ENCODE results near the gene TMEM175.

DNA sequence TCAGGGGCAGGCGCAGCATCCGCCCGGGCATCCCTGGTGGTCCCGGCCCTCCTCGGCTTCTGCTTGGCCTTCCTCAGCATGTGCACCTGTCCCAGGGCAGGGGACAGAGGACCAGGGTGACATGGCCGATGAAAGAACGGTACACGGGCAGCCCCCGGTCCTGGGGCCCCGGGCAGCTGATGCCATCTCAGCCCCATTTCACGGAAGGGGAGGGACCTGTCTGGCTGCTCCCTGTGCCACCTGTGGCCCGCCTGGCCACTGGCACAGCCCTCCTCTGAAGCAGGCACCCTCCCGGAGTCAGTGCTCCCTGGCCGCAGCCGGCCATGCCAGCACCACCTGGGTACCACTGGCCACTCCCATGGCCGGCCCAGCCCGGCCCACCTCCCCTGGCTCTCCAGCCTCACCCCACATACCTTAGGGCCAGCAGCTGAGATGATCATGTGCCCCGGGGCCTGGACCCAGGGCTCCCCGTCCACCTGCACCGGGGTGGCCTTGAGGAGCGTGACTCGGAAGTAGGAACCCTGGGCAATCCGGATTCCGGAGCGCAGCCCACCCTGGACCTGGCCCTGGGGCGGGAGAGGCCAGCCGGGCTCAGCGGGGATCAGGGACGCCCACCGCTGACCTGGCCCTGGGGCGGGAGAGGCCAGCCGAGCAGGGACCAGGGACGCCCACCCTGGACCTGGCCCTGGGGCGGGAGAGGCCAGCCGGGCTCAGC lies 28.5 kb downstream of the TMEM175 start:
- TF ChIP-seq, protein P1, sequence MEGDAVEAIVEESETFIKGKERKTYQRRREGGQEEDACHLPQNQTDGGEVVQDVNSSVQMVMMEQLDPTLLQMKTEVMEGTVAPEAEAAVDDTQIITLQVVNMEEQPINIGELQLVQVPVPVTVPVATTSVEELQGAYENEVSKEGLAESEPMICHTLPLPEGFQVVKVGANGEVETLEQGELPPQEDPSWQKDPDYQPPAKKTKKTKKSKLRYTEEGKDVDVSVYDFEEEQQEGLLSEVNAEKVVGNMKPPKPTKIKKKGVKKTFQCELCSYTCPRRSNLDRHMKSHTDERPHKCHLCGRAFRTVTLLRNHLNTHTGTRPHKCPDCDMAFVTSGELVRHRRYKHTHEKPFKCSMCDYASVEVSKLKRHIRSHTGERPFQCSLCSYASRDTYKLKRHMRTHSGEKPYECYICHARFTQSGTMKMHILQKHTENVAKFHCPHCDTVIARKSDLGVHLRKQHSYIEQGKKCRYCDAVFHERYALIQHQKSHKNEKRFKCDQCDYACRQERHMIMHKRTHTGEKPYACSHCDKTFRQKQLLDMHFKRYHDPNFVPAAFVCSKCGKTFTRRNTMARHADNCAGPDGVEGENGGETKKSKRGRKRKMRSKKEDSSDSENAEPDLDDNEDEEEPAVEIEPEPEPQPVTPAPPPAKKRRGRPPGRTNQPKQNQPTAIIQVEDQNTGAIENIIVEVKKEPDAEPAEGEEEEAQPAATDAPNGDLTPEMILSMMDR (tag by site-specific recombination; IDR thresholded peaks at IDR 0.05): no peak
- TF ChIP-seq BCL11B (tag by site-specific recombination; IDR thresholded peaks at IDR 0.05; ENCODE audit: low read depth) (no peak), ZNF24 (tag by site-specific recombination; IDR thresholded peaks at IDR 0.05) (no peak), ZFP37 (tag by site-specific recombination; IDR thresholded peaks at IDR 0.05) (no peak), ZNF521 (tag by site-specific recombination; IDR thresholded peaks at IDR 0.05) (no peak), ZNF623 (tag by site-specific recombination; IDR thresholded peaks at IDR 0.05) (no peak), ZNF561 (tag by site-specific recombination; IDR thresholded peaks at IDR 0.05; ENCODE audit: borderline replicate concordance) (no peak), ZNF776 (tag by site-specific recombination; IDR thresholded peaks at IDR 0.05; ENCODE audit: borderline replicate concordance) (no peak)
- TF ChIP-seq, protein P2, sequence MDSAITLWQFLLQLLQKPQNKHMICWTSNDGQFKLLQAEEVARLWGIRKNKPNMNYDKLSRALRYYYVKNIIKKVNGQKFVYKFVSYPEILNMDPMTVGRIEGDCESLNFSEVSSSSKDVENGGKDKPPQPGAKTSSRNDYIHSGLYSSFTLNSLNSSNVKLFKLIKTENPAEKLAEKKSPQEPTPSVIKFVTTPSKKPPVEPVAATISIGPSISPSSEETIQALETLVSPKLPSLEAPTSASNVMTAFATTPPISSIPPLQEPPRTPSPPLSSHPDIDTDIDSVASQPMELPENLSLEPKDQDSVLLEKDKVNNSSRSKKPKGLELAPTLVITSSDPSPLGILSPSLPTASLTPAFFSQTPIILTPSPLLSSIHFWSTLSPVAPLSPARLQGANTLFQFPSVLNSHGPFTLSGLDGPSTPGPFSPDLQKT (IDR thresholded peaks at IDR 0.05; ENCODE audit: borderline replicate concordance, low read depth, low read length): no peak
- TF ChIP-seq, protein P3, sequence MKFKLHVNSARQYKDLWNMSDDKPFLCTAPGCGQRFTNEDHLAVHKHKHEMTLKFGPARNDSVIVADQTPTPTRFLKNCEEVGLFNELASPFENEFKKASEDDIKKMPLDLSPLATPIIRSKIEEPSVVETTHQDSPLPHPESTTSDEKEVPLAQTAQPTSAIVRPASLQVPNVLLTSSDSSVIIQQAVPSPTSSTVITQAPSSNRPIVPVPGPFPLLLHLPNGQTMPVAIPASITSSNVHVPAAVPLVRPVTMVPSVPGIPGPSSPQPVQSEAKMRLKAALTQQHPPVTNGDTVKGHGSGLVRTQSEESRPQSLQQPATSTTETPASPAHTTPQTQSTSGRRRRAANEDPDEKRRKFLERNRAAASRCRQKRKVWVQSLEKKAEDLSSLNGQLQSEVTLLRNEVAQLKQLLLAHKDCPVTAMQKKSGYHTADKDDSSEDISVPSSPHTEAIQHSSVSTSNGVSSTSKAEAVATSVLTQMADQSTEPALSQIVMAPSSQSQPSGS (tag by site-specific recombination; IDR thresholded peaks at IDR 0.05; ENCODE audit: low read depth): no peak
- TF ChIP-seq, protein P4, sequence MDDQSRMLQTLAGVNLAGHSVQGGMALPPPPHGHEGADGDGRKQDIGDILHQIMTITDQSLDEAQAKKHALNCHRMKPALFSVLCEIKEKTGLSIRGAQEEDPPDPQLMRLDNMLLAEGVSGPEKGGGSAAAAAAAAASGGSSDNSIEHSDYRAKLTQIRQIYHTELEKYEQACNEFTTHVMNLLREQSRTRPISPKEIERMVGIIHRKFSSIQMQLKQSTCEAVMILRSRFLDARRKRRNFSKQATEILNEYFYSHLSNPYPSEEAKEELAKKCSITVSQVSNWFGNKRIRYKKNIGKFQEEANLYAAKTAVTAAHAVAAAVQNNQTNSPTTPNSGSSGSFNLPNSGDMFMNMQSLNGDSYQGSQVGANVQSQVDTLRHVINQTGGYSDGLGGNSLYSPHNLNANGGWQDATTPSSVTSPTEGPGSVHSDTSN (CRISPR knock-in tag; IDR thresholded peaks at IDR 0.05): no peak

All from HEK293 (cell line).